ES-I3 (cell line): ENCODE results near the gene TNFRSF12A.
A peak's percentile ranks its signal among the peaks of the same experiment; 100 is the strongest.

Source experiments
- H3K36me3 ChIP-seq: 2 replicates; pipeline ENCODE4 v1.6.1; 2013; ENCODE audit warnings: mild to moderate bottlenecking, low read length, control low read depth, moderate library complexity; ENCODE audit not compliant: insufficient read depth
- H3K4me1 ChIP-seq: 2 replicates; pipeline ENCODE4 v1.6.1; 2013; ENCODE audit warnings: mild to moderate bottlenecking, control low read depth, low read length; ENCODE audit not compliant: insufficient read depth
- H3K9ac ChIP-seq: 2 replicates; pipeline ENCODE4 v1.6.1; 2013; ENCODE audit warnings: low read depth, mild to moderate bottlenecking, low read length, moderate library complexity
- H3K9me3 ChIP-seq: 2 replicates; pipeline ENCODE4 v1.6.1; 2013; ENCODE audit warnings: mild to moderate bottlenecking, low read length, moderate library complexity; ENCODE audit not compliant: control insufficient read depth, insufficient read depth

Gene TNFRSF12A

GRCh38 chr16:3012246-3012645 is 7.9 kb upstream of the TNFRSF12A start:
- Histone ChIP-seq H3K4me1 (peaks cover 52% of the 10 kb centered on the region), H3K36me3 (peaks cover 4% of the 10 kb centered on the region; the same call in 1 of the 2 replicates), H3K9ac (peak overlapping the region; percentile 45; the same call in 1 of the 2 replicates), H3K9me3 (no peaks in the 10 kb centered on the region)

DNA sequence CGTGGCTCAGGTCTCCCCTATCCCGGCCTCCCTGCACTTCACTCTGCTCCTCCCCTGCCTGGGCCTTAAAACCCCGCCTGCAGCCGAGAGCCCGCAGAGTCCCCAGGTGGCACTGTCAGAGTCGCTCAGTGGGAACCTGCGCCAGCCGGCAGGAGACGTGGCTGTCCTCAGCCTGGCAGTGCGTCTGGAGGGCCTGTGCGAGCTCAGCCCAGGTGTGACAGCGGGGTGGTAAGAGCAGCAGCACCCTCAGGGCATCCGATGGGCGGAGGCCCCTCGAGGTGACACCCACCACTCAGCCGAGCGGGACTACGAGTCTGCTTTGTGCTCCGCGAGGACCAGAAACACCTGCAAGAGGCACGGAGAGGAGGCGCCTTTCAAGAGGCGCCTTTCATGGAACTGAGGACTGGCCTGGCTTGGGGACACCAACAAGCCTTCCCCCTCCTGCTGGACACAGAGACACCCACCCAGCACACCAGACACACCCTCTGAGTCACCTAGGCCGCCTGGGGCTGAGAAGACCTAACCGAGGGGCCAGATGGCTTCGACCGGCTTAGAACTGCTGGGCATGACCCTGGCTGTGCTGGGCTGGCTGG is 7.2 kb upstream of the TNFRSF12A start, which contains the start of gene CLDN9:
Gene CLDN9, plus strand, starts transcription at position 96 of the 593 bp plus-strand sequence. Its CDS starts 440 bp downstream, at position 536.
- Histone ChIP-seq H3K9ac (peak within 1 kb of the TSS; percentile 45; the same call in 1 of the 2 replicates), H3K36me3 (peaks cover 4% of the 10 kb centered on the region; the same call in 1 of the 2 replicates), H3K4me1 (peaks cover 45% of the 10 kb centered on the region; the same call in 1 of the 2 replicates), H3K9me3 (no peaks in the 10 kb centered on the region)

DNA sequence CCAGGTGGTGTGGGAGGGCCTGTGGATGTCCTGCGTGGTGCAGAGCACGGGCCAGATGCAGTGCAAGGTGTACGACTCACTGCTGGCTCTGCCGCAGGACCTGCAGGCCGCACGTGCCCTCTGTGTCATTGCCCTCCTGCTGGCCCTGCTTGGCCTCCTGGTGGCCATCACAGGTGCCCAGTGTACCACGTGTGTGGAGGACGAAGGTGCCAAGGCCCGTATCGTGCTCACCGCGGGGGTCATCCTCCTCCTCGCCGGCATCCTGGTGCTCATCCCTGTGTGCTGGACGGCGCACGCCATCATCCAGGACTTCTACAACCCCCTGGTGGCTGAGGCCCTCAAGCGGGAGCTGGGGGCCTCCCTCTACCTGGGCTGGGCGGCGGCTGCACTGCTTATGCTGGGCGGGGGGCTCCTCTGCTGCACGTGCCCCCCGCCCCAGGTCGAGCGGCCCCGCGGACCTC is 6.6 kb upstream of the TNFRSF12A start:
- 0 out of 2 replicates have a peak overlapping the region, but pooled peaks have one; percentile 14 for H3K9ac ChIP-seq
- H3K4me1 ChIP-seq = peaks cover 43% of the 10 kb centered on the region; the same call in 1 of the 2 replicates

GRCh38 chr16:3013998-3014690 is 6.0 kb upstream of the TNFRSF12A start:
- 0 out of 2 replicates have a peak overlapping the region, but pooled peaks have one; percentile 6 for H3K9ac ChIP-seq
- peaks cover 4% of the 10 kb centered on the region; the same call in 1 of the 2 replicates for H3K36me3 ChIP-seq
- peaks cover 37% of the 10 kb centered on the region; the same call in 1 of the 2 replicates for H3K4me1 ChIP-seq
- H3K9me3 ChIP-seq = no peaks in the 10 kb centered on the region

More for the DNA sequence above, 6.6 kb upstream of the TNFRSF12A start:
- H3K9me3 ChIP-seq = no peaks in the 10 kb centered on the region
- H3K36me3 ChIP-seq = peaks cover 4% of the 10 kb centered on the region; the same call in 1 of the 2 replicates

DNA sequence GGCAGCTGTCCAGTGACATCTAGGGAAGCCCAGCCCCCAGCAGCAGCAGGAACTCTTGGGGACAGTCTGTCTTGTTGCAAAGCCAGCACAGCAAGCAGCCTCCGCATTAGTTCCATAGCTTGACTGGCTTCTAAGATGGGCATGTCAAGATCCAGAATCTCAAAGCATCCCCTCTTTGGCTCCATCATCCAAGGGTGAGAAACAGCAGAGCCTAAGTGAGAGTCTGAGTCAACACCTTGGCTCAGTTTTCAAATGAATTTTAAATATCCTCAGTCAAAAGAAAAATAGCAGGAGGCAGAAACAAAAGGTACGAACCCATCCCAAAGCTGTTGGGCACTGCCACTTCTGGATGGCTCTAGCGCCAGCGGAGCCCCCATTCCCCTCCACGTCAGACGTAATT is 5.2 kb upstream of the TNFRSF12A start:
- Histone ChIP-seq H3K9ac (no peak overlapping the region), H3K9me3 (no peaks in the 10 kb centered on the region), H3K4me1 (peaks cover 33% of the 10 kb centered on the region; the same call in 1 of the 2 replicates), H3K36me3 (peaks cover 4% of the 10 kb centered on the region; the same call in 1 of the 2 replicates)

DNA sequence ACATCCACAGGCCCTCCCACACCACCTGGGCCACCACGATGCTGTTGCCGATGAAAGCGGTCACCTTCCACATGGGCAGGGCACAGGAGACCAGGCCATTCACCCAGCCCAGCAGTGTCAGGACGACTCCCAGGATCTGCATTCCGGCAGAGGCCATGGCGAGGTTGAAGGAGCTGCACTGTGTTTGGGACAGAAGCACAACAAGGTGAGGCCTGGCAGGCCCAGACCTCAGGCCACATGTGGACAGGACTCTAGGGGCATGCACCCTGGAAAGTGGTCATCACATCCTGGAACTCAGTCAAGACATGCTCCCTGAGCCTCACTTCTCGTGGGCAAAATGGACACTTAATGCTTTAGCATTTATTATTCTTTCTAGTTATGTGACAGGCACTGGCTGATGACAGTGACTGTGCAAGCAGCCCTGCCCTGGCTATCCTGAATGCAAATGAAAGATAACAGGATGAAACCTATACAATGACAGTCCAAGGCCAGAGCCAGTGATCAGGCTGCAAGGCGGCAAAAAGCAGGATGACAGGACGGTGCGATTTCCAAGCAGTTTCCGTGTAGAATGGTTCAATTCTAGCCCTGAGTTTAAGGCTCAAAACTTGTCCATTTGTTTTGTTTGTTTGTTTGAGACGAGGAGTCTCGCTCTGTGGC is 4.2 kb upstream of the TNFRSF12A start:
- Histone ChIP-seq H3K9me3 (no peaks in the 10 kb centered on the region), H3K9ac (no peak overlapping the region), H3K4me1 (peaks cover 25% of the 10 kb centered on the region; the same call in 1 of the 2 replicates), H3K36me3 (peaks cover 4% of the 10 kb centered on the region; the same call in 1 of the 2 replicates)

GRCh38 chr16:3017344-3017743 is 2.8 kb upstream of the TNFRSF12A start:
- peaks cover 8% of the 10 kb centered on the region; the same call in 1 of the 2 replicates for H3K36me3 ChIP-seq
- peaks cover 17% of the 10 kb centered on the region; the same call in 1 of the 2 replicates for H3K4me1 ChIP-seq
- H3K9me3 ChIP-seq = no peaks in the 10 kb centered on the region
- peak overlapping the region; percentile 89 for H3K9ac ChIP-seq

- peaks cover 8% of the 10 kb centered on the region; the same call in 1 of the 2 replicates for H3K36me3 ChIP-seq
- H3K4me1 ChIP-seq = peaks cover 19% of the 10 kb centered on the region; the same call in 1 of the 2 replicates
- no peaks in the 10 kb centered on the region for H3K9me3 ChIP-seq
- peak within 1 kb of the TSS; percentile 89 for H3K9ac ChIP-seq
Observed at GRCh38 chr16:3017794-3018506, 2.2 kb upstream of the TNFRSF12A start, which contains the start of gene CLDN6. Gene CLDN6 (minus strand): TSS chr16:3018183. CDS start chr16:3016021, 2,162 bp downstream.

- Histone ChIP-seq H3K9ac (peak overlapping the region; percentile 62; the same call in 1 of the 2 replicates), H3K9me3 (no peaks in the 10 kb centered on the region), H3K36me3 (peaks cover 8% of the 10 kb centered on the region; the same call in 1 of the 2 replicates), H3K4me1 (peaks cover 4% of the 10 kb centered on the region; the same call in 1 of the 2 replicates)
Observed at GRCh38 chr16:3019594-3020246, 448 bp upstream of the TNFRSF12A start.

- Histone ChIP-seq H3K9me3 (no peaks in the 10 kb centered on the region), H3K36me3 (0 out of 2 replicates have a peak, but pooled peaks cover 5% of the 10 kb centered on the region), H3K9ac (peak overlapping the region; percentile 85), H3K4me1 (peaks cover 4% of the 10 kb centered on the region; the same call in 1 of the 2 replicates)
Observed at GRCh38 chr16:3020604-3021448, 658 bp downstream of the TNFRSF12A start.

DNA sequence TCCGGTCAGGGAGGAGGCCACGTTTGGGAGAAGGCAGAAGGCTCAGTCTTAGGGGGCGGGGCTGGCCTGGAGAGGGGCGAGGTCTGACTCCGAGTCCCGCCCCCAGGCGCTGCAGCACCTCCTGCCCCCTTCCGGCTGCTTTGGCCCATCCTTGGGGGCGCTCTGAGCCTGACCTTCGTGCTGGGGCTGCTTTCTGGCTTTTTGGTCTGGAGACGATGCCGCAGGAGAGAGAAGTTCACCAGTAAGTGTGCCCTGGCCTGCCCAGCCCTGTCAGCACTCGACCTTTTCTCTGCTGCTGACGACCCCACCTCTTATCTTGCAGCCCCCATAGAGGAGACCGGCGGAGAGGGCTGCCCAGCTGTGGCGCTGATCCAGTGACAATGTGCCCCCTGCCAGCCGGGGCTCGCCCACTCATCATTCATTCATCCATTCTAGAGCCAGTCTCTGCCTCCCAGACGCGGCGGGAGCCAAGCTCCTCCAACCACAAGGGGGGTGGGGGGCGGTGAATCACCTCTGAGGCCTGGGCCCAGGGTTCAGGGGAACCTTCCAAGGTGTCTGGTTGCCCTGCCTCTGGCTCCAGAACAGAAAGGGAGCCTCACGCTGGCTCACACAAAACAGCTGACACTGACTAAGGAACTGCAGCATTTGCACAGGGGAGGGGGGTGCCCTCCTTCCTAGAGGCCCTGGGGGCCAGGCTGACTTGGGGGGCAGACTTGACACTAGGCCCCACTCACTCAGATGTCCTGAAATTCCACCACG is 1.5 kb downstream of the TNFRSF12A start:
- peak overlapping the region; percentile 85 for H3K9ac ChIP-seq

More for the DNA sequence above, 1.5 kb downstream of the TNFRSF12A start:
- Histone ChIP-seq H3K9me3 (no peaks in the 10 kb centered on the region), H3K36me3 (0 out of 2 replicates have a peak, but pooled peaks cover 5% of the 10 kb centered on the region), H3K4me1 (peaks cover 4% of the 10 kb centered on the region; the same call in 1 of the 2 replicates)
